ENCODE data around the gene ACOX3.

- no peak for TF ChIP-seq CTCF (IDR thresholded peaks at IDR 0.05)
- no peak for TF ChIP-seq EZH2phosphoT487 (IDR thresholded peaks at IDR 0.05; ENCODE audit: borderline replicate concordance, low read depth)
- peak in 1 of 2 experiments; percentile 15; a peak in 1 of 4 replicates for TF ChIP-seq EP300 (IDR thresholded peaks at IDR 0.05; ENCODE audit: borderline replicate concordance in 1 of 2, low read depth in 1 of 2, low read length in 1 of 2)
- TF ChIP-seq RCOR1 (IDR thresholded peaks at IDR 0.05; ENCODE audit: low read length): no peak
- no peak for TF ChIP-seq MAX (IDR thresholded peaks at IDR 0.05; ENCODE audit: low read depth)
Measured at GRCh38 chr4:8391972-8392371, 48.6 kb downstream of the ACOX3 start.
